NB4 (cell line): ENCODE data around the gene PNPLA4.

ENCODE experiments used
- DNase-seq: peaks from one replicate; pipeline ENCODE4 v3.0.0; 2010; ENCODE audit warnings: low read depth
- H3K4me3 ChIP-seq: one replicate; pipeline ENCODE4 v1.5.1; 2011; ENCODE audit warnings: mild to moderate bottlenecking, low read depth, low read length, moderate library complexity
- MYC ChIP-seq: IDR thresholded peaks from 2 replicates; pipeline ENCODE4 v1.6.1; 2011; ENCODE audit warnings: low read depth, low read length
- POLR2A ChIP-seq: IDR thresholded peaks from 2 replicates; pipeline ENCODE4 v1.6.1; 2011; ENCODE audit warnings: mild to moderate bottlenecking; ENCODE audit not compliant: insufficient read length; ENCODE audit errors: extremely low read depth
- TF ChIP-seq, protein P1 (sequence below): IDR thresholded peaks from 2 replicates; pipeline ENCODE4 v1.6.1; 2011; ENCODE audit warnings: low read depth, low read length
- TF ChIP-seq, protein P2 (sequence below): IDR thresholded peaks from one replicate; pipeline ENCODE4 v1.5.1; 2012; ENCODE audit warnings: low read depth, low read length

Gene PNPLA4

DNA sequence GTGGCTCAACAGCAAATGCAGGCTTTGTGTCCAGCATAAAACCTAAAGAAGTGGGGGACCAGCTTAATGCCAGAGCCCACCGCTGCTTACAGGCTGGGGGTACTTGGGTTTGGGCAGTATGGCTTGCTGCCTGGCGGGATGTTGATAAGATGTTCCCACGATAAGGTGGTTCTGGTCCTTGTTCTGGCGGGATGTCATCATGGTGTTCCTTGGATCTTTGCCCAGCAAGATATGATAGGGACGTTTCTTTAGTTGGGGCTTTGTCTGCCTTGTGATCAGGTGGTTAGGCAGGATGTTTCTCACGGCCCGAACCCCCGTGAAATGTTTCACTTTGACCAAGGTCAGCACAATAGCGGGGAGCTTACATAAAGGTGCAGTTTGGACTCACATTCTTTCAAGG, 35.3 kb downstream of the PNPLA4 start:
- H3K4me3 ChIP-seq = no peak overlapping the region
- TF ChIP-seq, protein P1, sequence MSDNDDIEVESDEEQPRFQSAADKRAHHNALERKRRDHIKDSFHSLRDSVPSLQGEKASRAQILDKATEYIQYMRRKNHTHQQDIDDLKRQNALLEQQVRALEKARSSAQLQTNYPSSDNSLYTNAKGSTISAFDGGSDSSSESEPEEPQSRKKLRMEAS = no peak
- no peak for TF ChIP-seq POLR2A
- no peak for TF ChIP-seq MYC
- TF ChIP-seq, protein P2, sequence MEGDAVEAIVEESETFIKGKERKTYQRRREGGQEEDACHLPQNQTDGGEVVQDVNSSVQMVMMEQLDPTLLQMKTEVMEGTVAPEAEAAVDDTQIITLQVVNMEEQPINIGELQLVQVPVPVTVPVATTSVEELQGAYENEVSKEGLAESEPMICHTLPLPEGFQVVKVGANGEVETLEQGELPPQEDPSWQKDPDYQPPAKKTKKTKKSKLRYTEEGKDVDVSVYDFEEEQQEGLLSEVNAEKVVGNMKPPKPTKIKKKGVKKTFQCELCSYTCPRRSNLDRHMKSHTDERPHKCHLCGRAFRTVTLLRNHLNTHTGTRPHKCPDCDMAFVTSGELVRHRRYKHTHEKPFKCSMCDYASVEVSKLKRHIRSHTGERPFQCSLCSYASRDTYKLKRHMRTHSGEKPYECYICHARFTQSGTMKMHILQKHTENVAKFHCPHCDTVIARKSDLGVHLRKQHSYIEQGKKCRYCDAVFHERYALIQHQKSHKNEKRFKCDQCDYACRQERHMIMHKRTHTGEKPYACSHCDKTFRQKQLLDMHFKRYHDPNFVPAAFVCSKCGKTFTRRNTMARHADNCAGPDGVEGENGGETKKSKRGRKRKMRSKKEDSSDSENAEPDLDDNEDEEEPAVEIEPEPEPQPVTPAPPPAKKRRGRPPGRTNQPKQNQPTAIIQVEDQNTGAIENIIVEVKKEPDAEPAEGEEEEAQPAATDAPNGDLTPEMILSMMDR = no peak
- DNase-seq = no peak

DNA sequence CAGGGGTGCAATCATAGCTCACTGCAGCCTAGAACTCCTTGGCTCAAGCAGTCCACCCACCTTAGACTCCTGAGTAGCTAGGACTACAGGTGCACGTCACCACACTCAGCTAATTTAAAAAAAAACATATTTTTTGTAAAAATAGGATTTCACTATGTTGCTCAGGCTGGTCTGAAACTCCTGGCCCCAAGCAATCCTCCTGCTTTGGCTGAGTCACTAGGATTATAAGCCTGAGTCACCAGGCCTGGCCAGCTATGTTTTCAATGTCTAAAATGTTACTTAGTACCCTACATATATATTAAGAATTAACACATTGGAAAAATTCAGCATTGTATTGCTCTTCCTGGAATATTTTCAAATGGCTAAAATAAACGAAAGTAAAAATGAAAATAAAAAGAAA, 37.5 kb downstream of the PNPLA4 start:
- no peak for DNase-seq
- no peak for TF ChIP-seq MYC
- TF ChIP-seq, protein P1 = no peak
- no peak for TF ChIP-seq POLR2A
- TF ChIP-seq, protein P2 = no peak
- no peak overlapping the region for H3K4me3 ChIP-seq

DNA sequence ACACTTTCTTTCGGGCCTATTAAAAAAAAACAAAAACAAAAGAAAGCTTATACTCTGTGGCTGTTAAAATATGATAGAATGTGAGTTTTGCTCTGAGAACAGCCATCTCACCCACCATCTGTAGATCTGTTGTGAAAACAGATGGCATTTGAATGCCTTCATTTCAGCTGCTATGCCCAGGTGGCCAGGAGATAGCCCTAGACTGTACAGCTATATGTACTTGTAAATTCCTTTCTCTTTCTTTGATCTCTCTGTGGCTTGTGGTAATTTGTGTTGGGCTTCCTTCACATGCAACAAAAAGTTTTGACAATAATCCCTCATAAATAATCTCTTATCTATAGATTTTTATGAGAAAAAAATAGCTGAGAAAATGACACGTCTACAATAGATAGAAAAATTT, 38.1 kb downstream of the PNPLA4 start:
- DNase-seq = no peak
- TF ChIP-seq MYC (no peak), POLR2A (no peak)
- TF ChIP-seq, protein P1 = no peak
- TF ChIP-seq, protein P2 = no peak
- H3K4me3 ChIP-seq = no peak overlapping the region

DNA sequence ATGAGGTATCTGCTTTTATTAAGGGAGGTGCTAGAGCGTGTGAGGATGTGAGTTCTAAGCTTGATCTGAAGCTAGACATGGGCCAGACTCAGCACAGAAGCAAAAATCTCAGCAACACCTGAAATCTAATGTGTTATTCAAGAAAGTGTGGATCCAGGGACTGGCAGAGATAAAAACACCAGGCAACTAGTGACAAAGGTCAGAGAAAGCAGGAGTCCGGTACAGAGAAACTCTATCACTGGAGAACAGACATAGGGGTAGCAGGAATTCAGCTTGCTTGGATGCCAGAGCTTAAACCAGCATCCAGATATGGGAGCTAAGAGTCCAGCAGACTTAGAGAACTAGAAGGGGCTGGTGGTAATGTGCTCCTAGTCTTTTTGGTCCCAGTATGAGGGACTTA, 50.3 kb downstream of the PNPLA4 start:
- TF ChIP-seq POLR2A = no peak
- TF ChIP-seq, protein P2 = no peak
- no peak for TF ChIP-seq MYC
- TF ChIP-seq, protein P1 = no peak
- H3K4me3 ChIP-seq = no peak overlapping the region
- DNase-seq = no peak

DNA sequence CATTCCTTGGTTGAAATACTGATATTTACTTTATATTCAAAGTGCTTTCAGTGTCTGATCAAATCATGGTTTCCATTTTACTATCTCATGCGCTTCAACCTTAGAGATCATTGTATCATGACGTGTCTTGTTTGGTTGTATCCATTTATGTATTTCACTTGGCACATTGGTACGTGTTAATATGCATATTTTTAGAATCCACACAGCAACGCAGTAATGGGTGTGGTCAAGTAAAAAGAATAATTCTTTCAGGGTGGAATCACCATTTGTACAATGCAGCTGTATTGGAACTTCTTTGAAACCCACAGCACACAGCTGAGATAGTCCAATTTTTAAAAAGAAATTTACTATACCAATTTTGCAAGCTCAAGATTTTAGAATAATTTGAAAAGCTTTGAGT, 55.2 kb downstream of the PNPLA4 start:
- TF ChIP-seq, protein P1 = no peak
- TF ChIP-seq POLR2A (no peak), MYC (no peak)
- TF ChIP-seq, protein P2 = no peak
- no peak for DNase-seq
- no peak overlapping the region for H3K4me3 ChIP-seq

DNA sequence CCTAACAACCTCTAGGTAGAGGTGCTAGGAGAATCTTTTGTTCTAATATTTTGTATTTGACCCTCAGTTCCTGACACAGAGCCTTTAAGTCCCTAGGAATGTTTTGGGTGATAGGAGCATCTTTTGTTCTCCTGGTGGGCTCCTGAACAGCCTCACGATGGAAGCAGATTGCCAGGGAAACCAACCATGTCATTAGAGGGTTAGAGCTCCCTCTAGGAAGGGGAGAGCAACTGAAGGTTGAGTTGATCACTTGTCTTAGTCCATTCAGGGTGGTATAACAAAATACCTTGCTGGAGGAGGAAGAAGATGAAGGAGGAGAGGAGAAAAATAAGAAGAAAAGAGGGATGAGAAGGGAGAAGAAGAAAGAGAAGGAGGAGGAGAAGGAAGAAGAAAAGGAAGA, 75.0 kb downstream of the PNPLA4 start:
- TF ChIP-seq POLR2A (no peak), MYC (no peak)
- TF ChIP-seq, protein P2 = no peak
- TF ChIP-seq, protein P1 = no peak
- H3K4me3 ChIP-seq = no peak overlapping the region
- DNase-seq = no peak
